Measurements from ENCODE around the gene MRTFB.
"Not testable (repeated sequence)": the region's sequence is repeated elsewhere in the genome, so short reads cannot be mapped to it uniquely, and the experiment has no call there.

The MRTFB gene

DNA sequence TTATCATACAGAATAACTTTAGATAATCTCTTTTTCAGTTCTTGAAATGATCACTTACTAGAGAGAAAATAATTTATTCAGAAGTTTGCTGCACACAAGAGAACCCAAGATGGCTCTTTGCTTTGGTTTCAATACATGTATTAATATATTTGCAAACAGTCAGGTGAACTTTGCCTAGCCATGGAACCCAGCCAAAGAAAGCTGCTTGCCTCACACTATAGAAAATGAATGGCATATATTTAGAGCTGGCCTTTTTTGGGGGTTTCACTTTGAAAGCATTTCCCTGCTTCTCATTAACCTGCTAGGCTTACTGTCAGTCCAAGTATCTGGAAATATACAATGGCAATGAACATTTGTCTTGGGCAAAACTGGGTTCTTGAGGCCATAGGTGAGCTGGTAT, 75.3 kb downstream of the MRTFB start:
- no peak for DNase-seq

DNA sequence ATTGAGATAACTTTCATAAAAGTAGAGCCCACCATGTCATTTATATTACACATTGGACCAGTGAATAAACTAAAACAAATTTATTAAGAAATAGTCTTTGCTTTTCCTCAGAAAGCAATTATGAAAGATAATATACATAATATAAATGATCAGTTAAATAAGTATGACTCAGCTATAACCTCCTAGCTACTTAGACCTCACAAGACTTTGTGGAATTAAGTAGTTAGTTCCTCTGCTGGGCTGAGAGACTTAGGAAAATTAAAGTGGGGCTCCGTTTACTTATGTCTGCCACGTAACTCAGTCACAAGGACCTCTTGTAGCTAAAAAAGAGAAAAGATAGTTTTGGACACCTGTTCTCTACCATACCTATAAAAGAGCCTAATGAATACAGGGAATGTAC, 76.9 kb downstream of the MRTFB start:
- DNase-seq = no peak

GRCh38 chr16:14148569-14148968, 77.5 kb downstream of the MRTFB start:
- DNase-seq = no peak

GRCh38 chr16:14150796-14151195, 79.7 kb downstream of the MRTFB start:
- DNase-seq = no peak

GRCh38 chr16:14151256-14152030, 80.3 kb downstream of the MRTFB start:
- DNase-seq = no peak

- no peak for DNase-seq
Observed at GRCh38 chr16:14155572-14156190, 84.6 kb downstream of the MRTFB start.

GRCh38 chr16:14164916-14165662, 94.0 kb downstream of the MRTFB start:
- no peak for DNase-seq

GRCh38 chr16:14168146-14168545, 97.0 kb downstream of the MRTFB start:
- no peak for DNase-seq

- no peak for DNase-seq
Observed at GRCh38 chr16:14172200-14172809, 101.2 kb downstream of the MRTFB start.

DNA sequence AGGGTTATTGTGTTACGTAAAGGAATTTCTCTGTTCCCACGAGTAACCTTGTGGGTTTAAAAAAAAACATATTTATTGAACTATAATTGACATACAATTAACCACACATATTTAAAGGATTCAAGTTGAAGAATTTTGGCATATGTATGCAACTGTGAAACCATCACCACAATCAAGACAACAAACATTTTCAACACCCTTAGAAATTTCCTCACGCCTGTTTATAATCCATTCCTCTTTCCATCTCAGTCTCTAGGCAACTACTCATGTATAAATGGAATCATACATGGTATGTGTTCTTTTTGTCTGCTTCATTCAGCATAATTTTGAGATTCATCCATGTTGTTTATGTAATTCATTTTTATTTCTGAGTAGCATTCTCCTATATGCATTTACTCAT, 104.0 kb downstream of the MRTFB start:
- DNase-seq = no peak

- DNase-seq = no peak
Observed at GRCh38 chr16:14177704-14178103, 106.6 kb downstream of the MRTFB start.

DNA sequence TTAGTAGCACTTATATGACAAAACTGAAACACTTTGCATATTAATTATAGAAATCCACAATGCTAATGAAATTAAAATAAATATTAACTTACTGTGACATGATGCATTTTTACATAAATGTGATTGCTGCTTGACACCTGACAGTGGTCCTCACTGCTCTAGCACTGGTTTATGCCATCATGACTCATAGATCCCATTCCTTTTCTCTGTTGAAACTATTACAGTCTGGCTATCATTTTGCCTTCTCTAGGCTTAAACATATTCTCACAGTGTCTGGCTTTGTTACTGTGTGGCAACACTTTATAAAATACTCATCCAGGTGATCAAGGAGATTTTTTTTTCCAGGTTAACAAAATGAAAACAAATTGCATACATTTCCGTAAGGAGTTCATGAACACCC, 108.0 kb downstream of the MRTFB start:
- no peak for DNase-seq

GRCh38 chr16:14180481-14180944, 109.4 kb downstream of the MRTFB start:
- DNase-seq = no peak

DNA sequence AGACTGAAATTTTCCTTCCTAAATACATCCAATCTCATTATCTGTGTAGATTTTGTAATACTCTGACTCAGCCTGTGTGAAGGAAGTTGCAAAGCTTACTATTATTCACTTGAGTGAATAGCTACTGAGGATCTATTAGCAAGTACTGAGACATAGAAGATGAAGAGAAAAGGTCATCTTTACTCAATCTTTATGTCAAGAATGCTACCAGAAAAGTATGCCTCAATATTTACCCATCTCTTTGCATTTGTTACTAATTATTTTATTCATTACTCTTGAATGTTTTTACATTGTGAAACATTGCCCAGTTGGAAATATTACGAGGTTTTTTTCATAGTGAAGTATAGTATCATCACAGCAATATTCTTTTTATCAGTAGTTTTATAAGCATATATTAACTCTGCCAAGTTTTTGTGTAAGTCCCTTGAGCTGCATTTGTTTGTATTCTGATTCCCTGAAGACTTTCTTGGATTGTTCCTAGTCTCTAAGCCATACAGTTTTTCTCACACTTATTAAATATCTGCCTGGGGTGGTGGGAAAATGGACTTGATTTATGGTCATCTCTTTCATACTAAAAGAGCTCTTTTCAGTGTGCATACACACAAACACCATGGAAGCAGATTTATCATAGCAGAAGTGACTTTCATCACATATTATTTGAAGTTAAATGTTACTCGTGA, 110.4 kb downstream of the MRTFB start:
- no peak for DNase-seq

DNA sequence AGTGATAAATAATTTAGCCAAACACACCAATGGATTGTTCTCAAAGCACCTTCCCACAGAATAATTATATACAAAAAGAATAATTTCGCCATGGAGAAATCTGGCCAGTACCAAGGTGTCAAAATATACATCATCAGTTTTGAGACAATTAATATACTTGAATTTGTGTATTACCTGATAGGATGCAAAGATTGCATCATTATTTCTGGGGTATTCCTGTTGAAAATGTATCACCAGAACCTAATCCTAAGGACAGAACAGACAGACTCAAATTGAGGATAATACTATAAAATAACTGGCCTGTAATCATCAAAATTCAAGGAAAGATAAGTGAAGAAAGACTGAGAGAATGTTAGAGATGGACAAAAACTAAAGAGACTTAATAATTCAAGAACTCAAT, 111.9 kb downstream of the MRTFB start:
- no peak for DNase-seq

DNA sequence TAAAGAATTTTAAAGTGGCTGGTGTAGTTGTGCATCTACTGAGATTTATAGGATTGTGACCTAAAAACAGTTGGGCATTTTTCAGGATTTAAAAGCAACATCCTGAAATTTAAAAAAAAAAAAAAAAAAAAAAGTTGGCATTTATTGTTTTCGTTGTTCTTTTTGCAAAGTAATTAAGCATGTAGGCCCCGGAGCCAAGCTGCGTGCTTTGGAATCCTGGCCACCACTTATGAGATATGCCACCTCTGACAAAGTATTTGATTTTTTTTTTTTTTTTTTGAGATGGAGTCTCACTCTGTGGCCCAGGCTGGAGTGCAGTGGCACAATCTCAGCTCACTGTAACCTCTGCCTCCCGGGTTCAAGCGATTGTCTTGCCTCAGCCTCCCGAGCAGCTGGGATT, 112.8 kb downstream of the MRTFB start:
- DNase-seq = not testable (repeated sequence)

DNA sequence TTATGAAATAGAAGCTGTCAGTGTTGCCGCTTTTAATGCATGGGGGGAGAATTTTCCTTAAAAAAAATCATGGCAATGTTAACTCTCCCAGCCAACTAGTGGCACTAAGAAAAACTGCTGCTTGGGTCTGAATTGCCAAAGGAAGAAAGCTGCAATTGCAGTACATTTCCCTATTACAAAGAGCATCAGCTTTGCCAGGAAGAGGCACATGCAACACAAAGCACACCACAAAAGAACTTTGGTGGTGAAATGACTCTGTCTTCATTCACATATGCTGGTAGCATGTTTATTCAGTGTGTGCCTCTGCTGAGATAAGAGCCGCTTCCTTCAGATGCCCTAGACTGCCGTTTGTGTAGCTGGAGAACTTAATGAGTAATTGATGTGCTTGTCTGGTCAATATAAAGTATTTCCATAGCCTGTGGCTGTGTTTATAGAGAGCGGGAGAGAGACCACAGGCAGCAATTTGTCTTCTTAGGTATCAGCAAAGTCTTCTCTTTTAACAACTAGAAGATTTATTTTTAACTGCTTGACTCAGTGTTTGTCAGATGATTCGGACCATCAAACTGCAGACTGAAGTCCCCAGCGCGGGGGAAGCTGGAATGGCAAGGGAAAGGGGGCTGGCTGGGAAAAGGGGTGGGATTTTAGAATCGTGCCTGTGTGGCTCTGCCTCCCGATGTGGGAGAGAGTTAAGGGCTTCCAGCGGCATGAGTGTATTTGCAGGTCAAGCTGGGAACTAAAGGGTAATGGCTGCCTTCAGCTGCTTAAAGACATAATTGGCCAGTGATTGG, 115.1 kb downstream of the MRTFB start:
- no peak for DNase-seq

DNA sequence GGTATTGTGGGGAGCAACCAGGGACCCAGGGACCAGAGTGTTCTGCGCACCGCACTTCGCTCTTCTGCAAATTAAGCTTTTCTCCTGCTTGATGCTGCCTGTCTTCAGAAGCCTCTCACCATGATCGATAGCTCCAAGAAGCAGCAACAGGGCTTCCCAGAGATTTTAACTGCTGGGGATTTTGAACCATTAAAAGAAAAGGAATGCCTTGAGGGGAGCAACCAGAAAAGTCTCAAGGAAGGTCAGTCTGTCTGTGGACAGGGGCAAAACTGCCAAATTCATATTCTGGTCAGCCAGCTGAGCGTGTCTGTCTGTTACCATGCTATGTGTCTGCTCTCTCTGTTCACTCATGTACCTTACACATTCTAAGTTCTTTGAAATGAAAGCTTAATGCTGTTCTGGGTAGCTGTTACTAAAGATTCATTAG, 115.7 kb downstream of the MRTFB start:
- no peak for DNase-seq

DNA sequence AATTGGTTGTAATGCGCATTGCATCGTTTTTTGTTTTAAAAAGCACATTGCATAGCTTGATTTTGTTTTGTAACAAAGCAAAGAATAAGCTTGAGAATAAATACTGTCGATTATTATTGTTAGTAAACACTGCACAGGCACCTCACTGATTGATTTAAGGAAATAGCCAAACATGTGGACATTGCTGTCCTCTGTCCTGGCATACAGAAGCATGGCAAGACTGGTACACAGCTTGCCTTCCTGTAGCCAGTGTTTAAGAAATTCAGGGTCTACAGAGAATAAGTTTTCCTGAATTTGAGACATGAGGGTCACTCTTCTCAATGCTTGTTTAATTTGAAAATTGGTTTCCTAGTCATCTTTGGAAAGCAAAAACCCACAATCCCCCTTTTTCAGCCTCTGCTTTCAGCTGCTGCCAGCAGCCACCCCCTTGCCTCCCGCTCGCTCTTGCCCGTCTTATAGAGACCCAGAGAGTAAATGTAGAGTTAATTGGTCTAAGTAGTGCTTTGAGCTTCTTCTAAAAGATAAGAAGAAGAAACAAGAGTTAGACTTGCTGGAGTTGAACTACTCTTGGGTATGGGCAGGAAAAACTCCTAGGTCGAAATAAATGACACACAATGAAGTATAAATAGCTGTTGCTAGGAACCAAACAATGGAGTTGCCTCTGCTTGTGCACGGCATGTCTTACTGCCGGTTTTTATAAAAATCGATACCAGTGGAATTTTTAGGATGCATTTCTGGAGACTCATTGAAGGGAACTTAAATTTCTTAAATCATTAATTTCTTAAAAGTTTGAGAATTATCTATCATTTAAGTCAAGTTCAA, 116.6 kb downstream of the MRTFB start:
- no peak for DNase-seq

DNA sequence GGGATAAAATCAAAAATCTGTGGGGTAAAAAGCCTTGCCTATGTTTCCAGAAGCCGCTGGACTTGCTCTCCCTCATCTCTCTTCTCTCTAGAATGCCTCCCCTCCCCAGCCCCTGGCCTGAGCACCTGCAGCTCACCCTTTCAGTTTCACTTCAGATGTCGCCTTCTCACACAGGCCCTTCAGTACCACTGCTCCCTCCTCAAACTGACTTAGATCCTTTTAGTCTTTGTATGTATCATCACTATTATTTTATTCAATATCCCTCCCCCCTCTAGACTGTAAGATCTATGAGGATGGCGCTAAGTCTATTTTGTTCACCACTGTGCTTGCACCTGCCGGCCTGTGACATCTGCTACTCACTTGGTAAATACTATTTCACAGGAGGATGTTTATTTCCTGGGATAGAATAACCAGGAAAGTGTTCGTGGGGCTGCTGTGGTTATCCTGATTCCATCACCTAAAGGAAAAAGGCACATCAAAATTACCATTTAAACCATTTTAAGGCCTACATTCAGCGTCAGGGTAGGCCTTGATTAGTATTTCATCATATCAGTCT, 122.3 kb downstream of the MRTFB start:
- DNase-seq = no peak

DNA sequence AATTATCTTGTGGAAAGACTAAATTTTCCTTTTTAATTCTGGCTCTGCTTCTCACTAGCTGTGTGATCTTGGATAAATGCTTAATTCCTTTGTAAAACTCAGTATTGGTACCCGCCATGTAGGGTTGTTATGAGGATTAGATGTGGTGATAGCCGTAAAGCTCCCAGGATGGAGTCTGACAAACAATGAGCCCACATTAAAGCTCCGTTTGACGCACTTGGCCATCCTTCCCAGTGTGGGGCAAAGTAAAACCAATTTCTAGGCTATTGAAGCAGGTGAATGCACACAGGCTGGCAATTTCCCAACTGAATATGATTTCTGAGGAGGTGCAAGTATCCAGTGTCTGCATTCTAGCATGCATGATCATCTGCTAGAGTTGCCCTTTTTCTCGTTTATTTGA, 123.6 kb downstream of the MRTFB start:
- no peak for DNase-seq

All from stimulated activated CD4-positive, alpha-beta T cell treated with anti-CD3 and anti-CD28 coated beads, Interleukin-2, amount 100 ng/mL, for 48 hours (primary cell).